T-cell (primary cell): Measurements from ENCODE around the gene CELF5. TPM values are rescaled to one million over a fixed set of nuclear protein-coding genes. Genes with fewer than 3 reads are reported as not detected.

Source experiments
- ATAC-seq, 4 experiments: fragments of 200-7000 bp in 3 of 4; fragments of 150-1000 bp in 1 of 4; cut with Tn5 transposase; replicated peaks in 1 of 4; 1 replicate in 3 of 4; 2 replicates in 1 of 4; pipeline ENCODE4 v1.10.0; 2021; ENCODE audit warnings: moderate library complexity in 3 of 4, mild to moderate bottlenecking in 2 of 4, moderate number of reproducible peaks in 1 of 4
- CTCF ChIA-PET, 2 donors: fragments of 300-600 bp; sonication (Branson Sonifier 250); formaldehyde crosslinking; loops; one replicate each; lab custom pipeline; 2022; ENCODE audit warnings: antibody characterized with exemption in 2 of 2; lab: Charles Lee
- POLR2A ChIA-PET, 2 donors: fragments of 300-600 bp; sonication (Branson Sonifier 250); formaldehyde crosslinking; loops; one replicate each; lab custom pipeline; 2022; ENCODE audit warnings: antibody characterized with exemption in 2 of 2; lab: Charles Lee
- DNase-seq, 35 experiments: peaks; one replicate each; pipeline versions ENCODE4 v3.0.0 to v3.0.0-alpha.2; 2013 to 2023
- H3K27ac ChIP-seq: one replicate; pipeline ENCODE4 v1.5.1; 2013; ENCODE audit warnings: low read length
- H3K27me3 ChIP-seq, 2 experiments: replicated peaks in 1 of 2; 1 replicate in 1 of 2; 2 replicates in 1 of 2; pipeline versions ENCODE4 v1.6.1 to v1.7.0; 2013; ENCODE audit warnings: low read length in 1 of 2, mixed read lengths in 1 of 2; ENCODE audit not compliant: control insufficient read depth in 2 of 2, insufficient read depth in 2 of 2; ENCODE audit errors: extremely low read depth in 1 of 2
- H3K36me3 ChIP-seq, 2 donors: 1 replicate in 1 of 2; 2 replicates in 1 of 2; pipeline versions ENCODE4 v1.6.1 to v1.7.0; 2013; ENCODE audit warnings: low read length in 1 of 2; ENCODE audit not compliant: control insufficient read depth in 2 of 2, insufficient read depth in 1 of 2; ENCODE audit errors: extremely low read depth in 1 of 2
- H3K4me1 ChIP-seq, 2 experiments: 1 replicate in 1 of 2; 2 replicates in 1 of 2; pipeline versions ENCODE4 v1.6.1 to v1.7.0; 2013; ENCODE audit warnings: low read length in 2 of 2, mixed read lengths in 1 of 2; ENCODE audit not compliant: insufficient read depth in 2 of 2, control insufficient read depth in 1 of 2; ENCODE audit errors: extremely low read depth in 1 of 2
- H3K4me3 ChIP-seq, 2 donors: 1 replicate in 1 of 2; 2 replicates in 1 of 2; pipeline versions ENCODE4 v1.5.1 to v1.7.0; 2013; ENCODE audit warnings: mild to moderate bottlenecking in 2 of 2, low read length in 1 of 2, moderate library complexity in 1 of 2; ENCODE audit not compliant: control insufficient read depth in 1 of 2; ENCODE audit errors: extremely low read depth in 1 of 2
- H3K9me3 ChIP-seq: 2 replicates; pipeline ENCODE4 v1.7.0; 2013
- H3K27ac Mint-ChIP-seq, 2 donors: one replicate each; pipeline ENCODE4 v1.8.0; 2020 to 2021; ENCODE audit warnings: mild to moderate bottlenecking in 2 of 2, mixed read lengths in 2 of 2
- H3K27me3 Mint-ChIP-seq, 2 donors: one replicate each; pipeline ENCODE4 v1.8.0; 2021 to 2022; ENCODE audit warnings: mixed read lengths in 2 of 2
- H3K36me3 Mint-ChIP-seq: one replicate; pipeline ENCODE4 v1.8.0; 2021; ENCODE audit warnings: mixed read lengths
- H3K4me1 Mint-ChIP-seq, 3 donors: one replicate each; pipeline ENCODE4 v1.8.0; 2020 to 2022; ENCODE audit warnings: mixed read lengths in 3 of 3, mild to moderate bottlenecking in 1 of 3
- H3K4me3 Mint-ChIP-seq, 3 donors: one replicate each; pipeline ENCODE4 v1.8.0; 2020 to 2022; ENCODE audit warnings: mild to moderate bottlenecking in 3 of 3, mixed read lengths in 3 of 3, moderate library complexity in 3 of 3
- H3K9me3 Mint-ChIP-seq, 3 donors: one replicate each; pipeline ENCODE4 v1.8.0; 2020 to 2022; ENCODE audit warnings: mixed read lengths in 3 of 3
- WGBS: methylation state at CpG from one replicate; pipeline ENCODE4 v1.1.5; 2013; ENCODE audit warnings: missing lambda C conversion rate; ENCODE audit not compliant: insufficient coverage; 5-methylcytosine and 5-hydroxymethylcytosine counted together
- total RNA-seq, 35 experiments: library from RNA in 6 of 35; stranded (reverse) in 6 of 35; fragments of 120-200 nt in 1 of 35; gene quantifications; one replicate each; pipeline versions ENCODE4 v1.2.1 to v1.2.4 and lab custom pipeline; 2013 to 2026

CELF5 gene
- total RNA-seq, 5 donors from 2014 or later (not counting 1 experiment from before 2014, with no cell fraction given) = 0.23 to 1.9 (median 0.39) TPM; not detected in 1

DNA sequence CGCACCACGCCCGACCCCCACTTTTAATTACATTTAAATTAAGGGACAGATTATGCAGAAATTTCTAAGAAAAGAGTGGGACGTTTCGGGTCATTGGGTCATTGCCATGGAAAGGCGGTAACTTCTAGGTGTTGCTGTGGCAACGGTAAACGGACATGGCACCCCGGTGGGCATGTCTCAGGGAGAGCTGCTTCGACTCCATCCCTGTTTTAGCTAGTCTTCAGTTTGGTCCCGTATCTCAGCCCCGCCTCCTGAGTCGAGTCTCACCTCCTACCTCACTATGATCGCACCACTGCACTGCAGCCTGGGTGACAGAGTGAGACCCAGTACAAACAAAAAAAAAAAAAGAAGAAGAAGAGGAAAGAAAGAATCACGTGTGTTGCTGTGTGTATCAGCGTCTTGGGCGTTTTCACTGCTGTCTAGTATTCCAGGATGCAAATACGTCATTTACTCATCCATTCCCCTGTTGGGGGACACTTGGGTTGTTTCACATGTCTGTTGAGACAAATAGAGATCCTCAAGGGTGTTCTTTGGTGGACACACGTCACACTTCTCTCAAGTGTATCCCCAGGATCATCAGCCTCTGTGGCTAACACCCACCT, 41.7 kb downstream of the CELF5 start:
- peaks cover 0 to 7% of the 10 kb centered on the region in 2 experiments for H3K4me1 ChIP-seq
- no peak overlapping the region for H3K27ac ChIP-seq
- Mint-ChIP-seq H3K27me3 (peaks cover 20 to 28% of the 10 kb centered on the region in 2 donors), H3K4me1 (peaks cover 0 to 4% (median 0%) of the 10 kb centered on the region in 3 donors), H3K36me3 (no peaks in the 10 kb centered on the region), H3K27ac (no peak overlapping the region), H3K9me3 (no peaks in the 10 kb centered on the region), H3K4me3 (peak overlapping the region in 1 of 3 donors; percentile 0)
- CTCF ChIA-PET = no interaction called here
- DNase-seq = no peak
- no peaks in the 10 kb centered on the region for H3K36me3 ChIP-seq
- H3K27me3 ChIP-seq = peaks cover 3 to 52% of the 10 kb centered on the region in 2 experiments
- no peaks in the 10 kb centered on the region for H3K9me3 ChIP-seq
- no peak for ATAC-seq
- 88% methylated on average over 7 of the region's 19 CpGs for WGBS
- POLR2A ChIA-PET = no interaction called here
- H3K4me3 ChIP-seq = no peak overlapping the region

DNA sequence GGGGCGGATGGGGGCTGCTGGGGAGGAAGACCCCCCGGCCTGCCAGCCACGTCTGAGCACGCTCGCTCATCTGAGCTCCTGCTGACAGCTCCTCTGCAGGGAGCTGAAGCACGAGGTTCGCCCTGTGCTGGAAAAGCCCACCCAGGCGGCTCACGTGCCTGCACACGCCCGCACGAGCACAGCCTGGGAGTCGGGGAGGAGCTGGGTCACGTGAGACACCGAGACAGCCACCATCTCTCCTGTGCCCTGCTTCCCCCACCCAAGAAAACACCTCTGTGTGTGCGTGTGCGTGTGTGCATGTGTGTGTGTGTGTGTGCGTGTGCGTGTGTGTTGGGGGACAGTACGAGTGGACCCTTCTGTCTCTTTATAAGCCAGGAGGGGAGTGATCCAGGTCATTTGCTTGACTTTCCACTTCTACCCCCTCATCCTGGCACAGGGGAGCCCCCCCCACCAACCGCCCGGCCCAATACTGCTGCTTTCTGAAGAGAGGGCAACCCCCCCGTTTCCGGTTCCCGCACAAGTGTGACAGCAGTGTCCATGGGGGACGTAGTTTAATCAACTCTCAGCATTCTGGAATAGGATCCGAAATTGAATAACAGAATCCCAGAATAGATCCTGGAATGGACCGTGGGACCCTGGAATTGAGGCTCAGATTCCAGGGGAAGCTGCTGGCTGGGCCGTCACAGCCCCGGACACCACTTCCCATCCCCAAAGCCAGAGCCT, 42.5 kb downstream of the CELF5 start:
- H3K36me3 ChIP-seq = no peaks in the 10 kb centered on the region
- no peak for DNase-seq
- no peak overlapping the region for H3K4me3 Mint-ChIP-seq
- H3K9me3 ChIP-seq = no peaks in the 10 kb centered on the region
- ChIA-PET CTCF (no interaction called here), POLR2A (no interaction called here)
- peaks cover 3 to 60% of the 10 kb centered on the region in 2 experiments for H3K27me3 ChIP-seq
- no peaks in the 10 kb centered on the region for H3K9me3 Mint-ChIP-seq
- WGBS = 60% methylated on average over 18 of the region's 30 CpGs
- peaks cover 27 to 35% of the 10 kb centered on the region in 2 donors for H3K27me3 Mint-ChIP-seq
- H3K4me3 ChIP-seq = no peak overlapping the region
- H3K36me3 Mint-ChIP-seq = no peaks in the 10 kb centered on the region
- H3K27ac Mint-ChIP-seq = no peak overlapping the region
- H3K4me1 ChIP-seq = peaks cover 0 to 7% of the 10 kb centered on the region in 2 experiments
- peaks cover 0 to 6% (median 0%) of the 10 kb centered on the region in 3 donors for H3K4me1 Mint-ChIP-seq
- no peak for ATAC-seq
- H3K27ac ChIP-seq = no peak overlapping the region

DNA sequence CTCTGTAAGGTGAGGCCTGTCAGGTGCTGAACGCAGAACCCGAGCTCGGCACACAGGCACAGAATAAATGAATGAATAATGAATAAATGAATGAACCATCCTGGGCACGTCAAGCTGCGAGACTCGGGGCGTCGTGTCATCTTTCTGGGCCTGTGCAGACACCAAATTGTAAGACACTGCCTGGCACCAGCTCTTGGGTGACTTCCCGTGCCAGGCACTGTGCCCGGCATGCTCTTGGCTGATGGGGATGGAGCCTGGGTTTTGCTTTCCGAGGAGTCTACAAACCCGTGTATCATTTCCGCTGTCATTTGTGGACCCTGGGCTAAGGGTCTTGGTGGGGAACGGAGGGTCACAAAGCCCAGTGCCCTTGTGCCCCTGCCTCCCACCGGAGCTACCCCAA, 43.9 kb downstream of the CELF5 start:
- 81% methylated on average over 15 of the region's 15 CpGs for WGBS
- Histone ChIP-seq H3K9me3 (no peaks in the 10 kb centered on the region), H3K27me3 (peaks cover 3 to 65% of the 10 kb centered on the region in 2 experiments), H3K4me1 (peaks cover 0 to 7% of the 10 kb centered on the region in 2 experiments), H3K4me3 (no peak overlapping the region), H3K27ac (no peak overlapping the region), H3K36me3 (no peaks in the 10 kb centered on the region)
- CTCF ChIA-PET = no interaction called here
- Mint-ChIP-seq H3K27ac (no peak overlapping the region), H3K4me3 (no peak overlapping the region), H3K4me1 (peaks cover 0 to 6% (median 0%) of the 10 kb centered on the region in 3 donors), H3K36me3 (no peaks in the 10 kb centered on the region), H3K27me3 (peaks cover 29 to 39% of the 10 kb centered on the region in 2 donors), H3K9me3 (no peaks in the 10 kb centered on the region)
- POLR2A ChIA-PET = interaction anchor here in 1 of 2 donors (0.5 kb wide), 1 partner anchor 29 kb away, joined by 5 read pairs; no protein-coding TSS in a partner anchor
- no peak for DNase-seq
- ATAC-seq = no peak

DNA sequence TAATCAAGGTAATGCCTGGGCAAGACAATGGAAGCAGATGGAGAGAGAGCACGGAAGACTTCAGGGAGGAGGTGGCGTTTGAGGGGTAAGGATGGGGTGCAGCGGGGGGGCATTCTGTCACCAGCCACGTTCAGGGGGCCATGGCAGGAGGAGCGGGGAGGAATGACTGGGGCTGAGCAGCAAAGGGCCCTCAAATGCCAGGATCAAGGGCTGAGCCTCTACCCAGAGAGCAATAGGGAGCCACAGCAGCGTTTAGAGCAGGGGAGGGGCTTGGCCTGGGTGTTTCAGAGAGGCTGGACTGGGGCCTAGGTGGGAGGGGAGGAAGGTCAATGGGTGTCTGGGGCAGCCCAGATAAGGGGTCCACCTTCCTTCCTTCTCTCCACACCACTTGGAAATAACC, 44.3 kb downstream of the CELF5 start:
- peaks cover 29 to 39% of the 10 kb centered on the region in 2 donors for H3K27me3 Mint-ChIP-seq
- no peak overlapping the region for H3K27ac ChIP-seq
- peaks cover 0 to 7% of the 10 kb centered on the region in 2 experiments for H3K4me1 ChIP-seq
- no peaks in the 10 kb centered on the region for H3K9me3 Mint-ChIP-seq
- no peak overlapping the region for H3K27ac Mint-ChIP-seq
- WGBS = 49% methylated on average over 2 of the region's 6 CpGs
- no peak overlapping the region for H3K4me3 ChIP-seq
- peaks cover 0 to 6% (median 0%) of the 10 kb centered on the region in 3 donors for H3K4me1 Mint-ChIP-seq
- ChIA-PET POLR2A (no interaction called here), CTCF (no interaction called here)
- H3K9me3 ChIP-seq = no peaks in the 10 kb centered on the region
- no peaks in the 10 kb centered on the region for H3K36me3 ChIP-seq
- no peak overlapping the region for H3K4me3 Mint-ChIP-seq
- H3K27me3 ChIP-seq = peaks cover 3 to 65% of the 10 kb centered on the region in 2 experiments
- no peak for ATAC-seq
- DNase-seq = no peak
- no peaks in the 10 kb centered on the region for H3K36me3 Mint-ChIP-seq

DNA sequence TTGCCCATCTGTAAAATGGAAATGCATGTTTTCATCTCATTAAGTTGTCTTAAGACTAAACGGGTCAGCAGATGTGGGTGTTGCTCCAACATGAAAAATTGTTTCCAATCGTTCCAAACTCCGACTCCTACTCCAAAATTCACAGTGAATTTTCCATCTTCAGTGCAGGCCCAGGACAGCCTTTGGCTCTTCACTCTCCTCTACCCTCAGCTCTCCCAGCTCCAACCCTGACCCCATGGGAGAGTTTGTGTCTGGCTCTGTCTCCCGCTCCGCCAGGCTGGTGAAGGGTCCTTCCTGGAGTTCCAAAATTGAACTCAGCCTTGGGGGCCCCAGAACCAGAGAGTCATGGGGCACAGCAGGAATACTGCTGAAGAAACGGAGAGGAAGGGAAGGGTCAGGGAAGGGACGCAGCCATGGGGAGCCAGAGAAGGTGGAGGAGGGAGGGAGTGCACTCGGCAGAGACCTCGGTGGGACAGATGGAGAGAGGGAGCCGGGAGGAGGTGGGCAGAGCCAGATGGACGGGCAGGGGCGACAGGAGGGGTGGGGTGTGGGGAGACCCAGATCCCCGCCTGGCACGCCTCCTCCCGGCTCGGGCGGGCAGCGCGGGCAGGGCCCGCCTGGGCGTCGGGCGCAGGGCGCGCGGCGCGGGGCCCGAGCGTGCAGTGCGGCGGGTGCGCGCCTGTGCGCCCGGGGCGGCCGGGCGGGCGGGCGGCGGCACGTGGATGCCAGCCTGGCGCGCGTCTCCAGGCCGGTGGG, 45.6 kb downstream of the CELF5 start:
- Histone ChIP-seq H3K27ac (no peak overlapping the region), H3K4me3 (no peak overlapping the region), H3K9me3 (no peaks in the 10 kb centered on the region), H3K27me3 (peaks cover 3 to 69% of the 10 kb centered on the region in 2 experiments), H3K4me1 (peaks cover 1 to 14% of the 10 kb centered on the region in 2 experiments), H3K36me3 (no peaks in the 10 kb centered on the region)
- no peak overlapping the region for H3K27ac Mint-ChIP-seq
- H3K4me3 Mint-ChIP-seq = no peak overlapping the region
- DNase-seq (no peak), ATAC-seq (no peak)
- H3K9me3 Mint-ChIP-seq = no peaks in the 10 kb centered on the region
- H3K36me3 Mint-ChIP-seq = no peaks in the 10 kb centered on the region
- WGBS = 7% methylated on average over 43 of the region's 47 CpGs
- H3K27me3 Mint-ChIP-seq = peaks cover 29 to 39% of the 10 kb centered on the region in 2 donors
- ChIA-PET POLR2A (no interaction called here), CTCF (interaction anchor here in 1 of 2 donors (1.1 kb wide), 1 partner anchor 32 kb away, joined by 3 read pairs; no protein-coding TSS in a partner anchor)
- peaks cover 7 to 16% (median 10%) of the 10 kb centered on the region in 3 donors for H3K4me1 Mint-ChIP-seq

DNA sequence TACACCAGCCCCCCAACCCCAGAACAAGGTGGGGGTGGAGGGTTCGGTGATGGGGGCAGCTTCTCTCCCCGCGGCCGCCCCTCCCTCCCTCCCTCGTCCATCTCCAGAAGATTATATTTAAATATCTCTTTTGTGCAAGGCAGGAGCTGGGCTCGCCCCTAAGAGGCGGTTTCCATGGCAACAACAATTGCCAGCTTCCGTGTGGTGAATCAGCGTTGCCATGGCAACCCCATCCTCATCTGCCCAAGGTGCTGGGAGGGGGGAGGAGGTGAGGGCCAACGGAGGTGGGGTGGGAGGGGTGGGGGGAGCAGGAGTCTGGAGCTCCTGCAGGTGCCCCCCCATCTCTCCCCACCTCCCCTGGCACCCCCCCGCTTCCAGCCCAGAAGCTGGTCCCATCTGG, 46.4 kb downstream of the CELF5 start:
- WGBS = no CpG with 5 or more reads among the region's 11 CpGs
- H3K9me3 Mint-ChIP-seq = no peaks in the 10 kb centered on the region

More for the DNA sequence above, 46.4 kb downstream of the CELF5 start:
- Mint-ChIP-seq H3K27me3 (peaks cover 29 to 39% of the 10 kb centered on the region in 2 donors), H3K36me3 (no peaks in the 10 kb centered on the region), H3K27ac (no peak overlapping the region), H3K4me1 (peaks cover 12 to 21% (median 18%) of the 10 kb centered on the region in 3 donors), H3K4me3 (no peak overlapping the region)
- peaks cover 4 to 18% of the 10 kb centered on the region in 2 experiments for H3K4me1 ChIP-seq
- H3K27me3 ChIP-seq = peaks cover 3 to 71% of the 10 kb centered on the region in 2 experiments
- H3K4me3 ChIP-seq = no peak overlapping the region
- DNase-seq (peak in 28 of 35 experiments; percentile 11 to 69 (median 32)), ATAC-seq (no peak)
- ChIA-PET CTCF (no interaction called here), POLR2A (no interaction called here)
- H3K27ac ChIP-seq = no peak overlapping the region
- no peaks in the 10 kb centered on the region for H3K9me3 ChIP-seq
- H3K36me3 ChIP-seq = no peaks in the 10 kb centered on the region
